Measurements from ENCODE around the gene ARFGAP3.

GRCh38 chr22:42786606-42787356 lies 70.3 kb downstream of the ARFGAP3 start:
- TF ChIP-seq MAX (IDR thresholded peaks at IDR 0.05; ENCODE audit: low read depth, low read length) (no peak), CTCF (IDR thresholded peaks at IDR 0.05; ENCODE audit: low read depth, low read length) (no peak), MYC (IDR thresholded peaks at IDR 0.05; ENCODE audit: low read depth, low read length) (no peak)

All from NB4 (cell line).